Fibroblast of lung (primary cell): ENCODE measurements around the gene RND3. TPM values are rescaled to one million over a fixed set of nuclear protein-coding genes. Genes with fewer than 3 reads are reported as not detected.

Experiments used
- DNase-seq, 2 donors: peaks; one replicate each; pipeline versions ENCODE4 v3.0.0 to v3.0.0-alpha.2; 2010; ENCODE audit warnings: low read depth in 2 of 2
- H2AFZ ChIP-seq: 2 replicates; pipeline ENCODE4 v1.5.1; 2012; ENCODE audit warnings: low read length, control low read depth, inconsistent platforms
- H3K27ac ChIP-seq: 2 replicates; pipeline ENCODE4 v1.5.1; 2011; ENCODE audit warnings: low read length, control low read depth; ENCODE audit not compliant: insufficient read depth
- H3K27me3 ChIP-seq: 2 replicates; pipeline ENCODE4 v1.5.1; 2011; ENCODE audit warnings: mild to moderate bottlenecking, low read length; ENCODE audit not compliant: control insufficient read depth, insufficient read depth
- H3K36me3 ChIP-seq: 2 replicates; pipeline ENCODE4 v1.5.1; 2011; ENCODE audit warnings: low read length; ENCODE audit not compliant: control insufficient read depth, insufficient read depth
- H3K4me1 ChIP-seq: 2 replicates; pipeline ENCODE4 v1.5.1; 2011; ENCODE audit warnings: low read length; ENCODE audit not compliant: control insufficient read depth, insufficient read depth; ENCODE audit errors: extremely low read depth
- H3K4me2 ChIP-seq: 2 replicates; pipeline ENCODE4 v1.5.1; 2011; ENCODE audit warnings: low read length, control low read depth; ENCODE audit not compliant: insufficient read depth; ENCODE audit errors: extremely low read depth
- H3K4me3 ChIP-seq, 4 experiments: fragments of 200-600 bp in 1 of 4; sonication (generic) in 1 of 4; replicated peaks in 1 of 4; 2 replicates each; pipeline ENCODE4 v1.5.1; 2011 to 2016; ENCODE audit warnings: low read length in 4 of 4, low read depth in 3 of 4, mild to moderate bottlenecking in 3 of 4, control low read depth in 2 of 4, inconsistent platforms in 1 of 4, mixed read lengths in 1 of 4; ENCODE audit not compliant: insufficient read depth in 1 of 4; ENCODE audit errors: control extremely low read depth in 1 of 4
- H3K79me2 ChIP-seq: 2 replicates; pipeline ENCODE4 v1.5.1; 2012; ENCODE audit warnings: mild to moderate bottlenecking, low read length, inconsistent platforms; ENCODE audit not compliant: control insufficient read depth, insufficient read depth
- H3K9ac ChIP-seq: 2 replicates; pipeline ENCODE4 v1.5.1; 2011; ENCODE audit warnings: mild to moderate bottlenecking, low read length, control low read depth; ENCODE audit not compliant: insufficient read depth
- H3K9me3 ChIP-seq: 2 replicates; pipeline ENCODE4 v1.5.1; 2012; ENCODE audit warnings: low read depth, low read length; ENCODE audit not compliant: control insufficient read depth, insufficient read depth
- H4K20me1 ChIP-seq: 2 replicates; pipeline ENCODE4 v1.5.1; 2011; ENCODE audit warnings: low read length; ENCODE audit not compliant: control insufficient read depth, insufficient read depth; ENCODE audit errors: extremely low read depth
- CTCF ChIP-seq, 2 donors: IDR thresholded peaks in 1 of 2; conservative IDR thresholded peaks in 1 of 2; 1 replicate in 1 of 2; 2 replicates in 1 of 2; pipeline ENCODE4 v1.5.1; 2011 to 2012; ENCODE audit warnings: low read length in 2 of 2, control low read depth in 1 of 2, inconsistent platforms in 1 of 2, low read depth in 1 of 2, mild to moderate bottlenecking in 1 of 2
- EZH2 ChIP-seq: IDR thresholded peaks from 2 replicates; pipeline ENCODE4 v1.5.1; 2012; ENCODE audit warnings: low read length, control low read depth, mild to moderate bottlenecking; ENCODE audit errors: missing control alignments
- polyA plus RNA-seq, 2 donors: library from polyadenylated mRNA; depleted of rRNA in 1 of 2; stranded (reverse) in 1 of 2; unstranded in 1 of 2; fragments of >200 nt; gene quantifications; 2 replicates each; pipeline ENCODE4 v1.2.1, GENCODE V29; 2011 to 2012; ENCODE audit warnings: missing spikeins in 1 of 2
- total RNA-seq: library from RNA; depleted of rRNA; stranded (reverse); fragments of >200 nt; gene quantifications from 2 replicates; pipeline ENCODE4 v1.2.1, GENCODE V29; 2014

RND3 gene
- total and polyA plus RNA-seq, 2 donors (not counting 1 experiment from before 2014, with no cell fraction given): 363 to 1,405 TPM

- Histone ChIP-seq H3K27ac (no peak overlapping the region), H3K9ac (no peak overlapping the region), H3K27me3 (no peaks in the 10 kb centered on the region), H3K4me1 (peaks cover 8% of the 10 kb centered on the region), H3K36me3 (peaks cover 2% of the 10 kb centered on the region), H3K4me2 (no peak overlapping the region), H2AFZ (no peak overlapping the region), H4K20me1 (no peaks in the 10 kb centered on the region), H3K9me3 (no peaks in the 10 kb centered on the region), H3K79me2 (no peaks in the 10 kb centered on the region), H3K4me3 (no peak overlapping the region)
- no peak for DNase-seq
- TF ChIP-seq EZH2 (no peak), CTCF (conservative IDR thresholded peaks at IDR 0.05 in 1 of 2, IDR thresholded peaks at IDR 0.05 in 1 of 2; ENCODE audit: low read depth in 1 of 2, low read length in 2 of 2) (no peak)
Observed at GRCh38 chr2:150462770-150463169, 24.7 kb downstream of the RND3 start.

- Histone ChIP-seq H3K27me3 (no peaks in the 10 kb centered on the region), H4K20me1 (no peaks in the 10 kb centered on the region), H3K9me3 (no peaks in the 10 kb centered on the region), H3K4me3 (no peak overlapping the region), H3K9ac (no peak overlapping the region), H3K36me3 (no peaks in the 10 kb centered on the region), H3K4me1 (no peaks in the 10 kb centered on the region), H3K27ac (no peak overlapping the region), H3K79me2 (no peaks in the 10 kb centered on the region), H2AFZ (no peak overlapping the region), H3K4me2 (no peak overlapping the region)
- TF ChIP-seq CTCF (conservative IDR thresholded peaks at IDR 0.05 in 1 of 2, IDR thresholded peaks at IDR 0.05 in 1 of 2; ENCODE audit: low read depth in 1 of 2, low read length in 2 of 2): no peak
- DNase-seq: peak; percentile 69 to 93
Observed at GRCh38 chr2:150459281-150459680, 28.2 kb downstream of the RND3 start.

- Histone ChIP-seq H3K9me3 (no peaks in the 10 kb centered on the region), H4K20me1 (no peaks in the 10 kb centered on the region), H3K79me2 (no peaks in the 10 kb centered on the region), H3K36me3 (no peaks in the 10 kb centered on the region), H3K9ac (no peak overlapping the region), H3K27me3 (no peaks in the 10 kb centered on the region), H3K4me2 (no peak overlapping the region), H3K4me1 (no peaks in the 10 kb centered on the region), H2AFZ (no peak overlapping the region), H3K4me3 (no peak overlapping the region), H3K27ac (no peak overlapping the region)
- DNase-seq: peak in 1 of 2 donors; percentile 76
- TF ChIP-seq CTCF (conservative IDR thresholded peaks at IDR 0.05 in 1 of 2, IDR thresholded peaks at IDR 0.05 in 1 of 2; ENCODE audit: low read depth in 1 of 2, low read length in 2 of 2) (no peak), EZH2 (no peak)
Observed at GRCh38 chr2:150450765-150451164, 36.7 kb downstream of the RND3 start.
